Measurements from ENCODE around the gene HNF1B.
"Not testable (repeated sequence)": the region's sequence is repeated elsewhere in the genome, so short reads cannot be mapped to it uniquely, and the experiment has no call there.

DNA sequence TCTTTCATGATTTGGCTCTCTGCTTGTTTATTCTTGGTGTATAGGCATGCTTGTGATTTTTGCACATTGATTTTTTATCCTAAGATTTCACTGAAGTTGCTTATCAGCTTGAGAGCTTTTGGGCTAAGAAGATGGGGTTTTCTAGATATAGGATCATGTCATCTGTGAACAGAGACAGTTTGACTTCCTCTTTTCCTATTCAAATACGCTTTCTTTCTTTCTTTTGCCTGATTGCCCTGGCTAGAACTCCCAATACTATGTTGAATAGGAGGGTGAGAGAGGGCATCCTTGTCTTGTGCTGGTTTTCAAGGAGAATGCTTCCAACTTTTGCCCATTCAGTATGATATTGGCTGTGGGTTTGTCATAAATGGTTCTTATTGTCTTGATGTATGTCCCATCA lies 37.6 kb upstream of the HNF1B start:
- TF ChIP-seq CTCF (IDR thresholded peaks at IDR 0.05; ENCODE audit: low read depth, low read length, missing input control); TAF1 (conservative IDR thresholded peaks at IDR 0.05); YY1 (IDR thresholded peaks at IDR 0.05); RAD21 (IDR thresholded peaks at IDR 0.05): not testable (repeated sequence)
- TF ChIP-seq, protein P1, sequence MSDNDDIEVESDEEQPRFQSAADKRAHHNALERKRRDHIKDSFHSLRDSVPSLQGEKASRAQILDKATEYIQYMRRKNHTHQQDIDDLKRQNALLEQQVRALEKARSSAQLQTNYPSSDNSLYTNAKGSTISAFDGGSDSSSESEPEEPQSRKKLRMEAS (IDR thresholded peaks at IDR 0.05) = not testable (repeated sequence)
